Astrocyte (in vitro differentiated cells and primary cell): ENCODE measurements around the gene STX5. TPM values are rescaled to one million over a fixed set of nuclear protein-coding genes. Genes with fewer than 3 reads are reported as not detected.
A peak's percentile ranks its signal among the peaks of the same experiment; 100 is the strongest.
"Not testable (repeated sequence)": the region's sequence is repeated elsewhere in the genome, so short reads cannot be mapped to it uniquely, and the experiment has no call there.

Experiments
- DNase-seq: peaks from one replicate; pipeline ENCODE4 v3.0.0-alpha.2; 2010; ENCODE audit warnings: low read depth
- FAIRE-seq: peaks from 2 replicates; lab custom pipeline; 2011; peaks lifted over from hg19 to GRCh38; lab: Jason Lieb, UNC
- H2AFZ ChIP-seq: 2 replicates; pipeline ENCODE4 v1.6.0; 2012; ENCODE audit warnings: low read depth, low read length, inconsistent platforms
- H3K27ac ChIP-seq: 2 replicates; pipeline ENCODE4 v1.5.1; 2011; ENCODE audit warnings: low read depth, low read length, inconsistent platforms
- H3K27me3 ChIP-seq: 2 replicates; pipeline ENCODE4 v1.6.0; 2011; ENCODE audit warnings: low read length, inconsistent platforms; ENCODE audit not compliant: insufficient read depth
- H3K36me3 ChIP-seq: 2 replicates; pipeline ENCODE4 v1.5.1; 2011; ENCODE audit warnings: low read length, inconsistent platforms; ENCODE audit not compliant: insufficient read depth
- H3K4me1 ChIP-seq: 2 replicates; pipeline ENCODE4 v1.5.1; 2011; ENCODE audit warnings: low read length, inconsistent platforms; ENCODE audit not compliant: insufficient read depth
- H3K4me2 ChIP-seq: 2 replicates; pipeline ENCODE4 v1.6.0; 2012; ENCODE audit warnings: low read length, inconsistent platforms
- H3K4me3 ChIP-seq: 2 replicates; pipeline ENCODE4 v1.5.1; 2011; ENCODE audit warnings: low read depth, mild to moderate bottlenecking, low read length, inconsistent platforms; ENCODE audit not compliant: insufficient read depth
- H3K79me2 ChIP-seq: 2 replicates; pipeline ENCODE4 v1.6.0; 2012; ENCODE audit warnings: mild to moderate bottlenecking, low read length, inconsistent platforms; ENCODE audit not compliant: insufficient read depth
- H3K9ac ChIP-seq: 2 replicates; pipeline ENCODE4 v1.6.0; 2012; ENCODE audit warnings: mild to moderate bottlenecking, low read length, inconsistent platforms
- H3K9me3 ChIP-seq: 2 replicates; pipeline ENCODE4 v1.5.1; 2012; ENCODE audit warnings: low read depth, mild to moderate bottlenecking, low read length, inconsistent platforms; ENCODE audit not compliant: insufficient read depth
- H4K20me1 ChIP-seq: 2 replicates; pipeline ENCODE4 v1.6.0; 2012; ENCODE audit warnings: low read length, inconsistent platforms; ENCODE audit not compliant: insufficient read depth
- H3K27ac Mint-ChIP-seq: one replicate; pipeline ENCODE4 v1.8.0; 2021; ENCODE audit warnings: mild to moderate bottlenecking, mixed read lengths; ENCODE audit not compliant: unreplicated experiment
- H3K27me3 Mint-ChIP-seq: one replicate; pipeline ENCODE4 v1.8.0; 2021; ENCODE audit warnings: low read depth, mixed read lengths; ENCODE audit not compliant: unreplicated experiment
- H3K36me3 Mint-ChIP-seq: one replicate; pipeline ENCODE4 v1.8.0; 2021; ENCODE audit warnings: low read depth, mixed read lengths; ENCODE audit not compliant: unreplicated experiment
- H3K4me1 Mint-ChIP-seq: one replicate; pipeline ENCODE4 v1.8.0; 2021; ENCODE audit warnings: low read depth, mixed read lengths; ENCODE audit not compliant: unreplicated experiment
- H3K4me3 Mint-ChIP-seq: one replicate; pipeline ENCODE4 v1.8.0; 2021; ENCODE audit warnings: mild to moderate bottlenecking, moderate library complexity, mixed read lengths; ENCODE audit not compliant: unreplicated experiment
- H3K9me3 Mint-ChIP-seq: one replicate; pipeline ENCODE4 v1.8.0; 2021; ENCODE audit warnings: mild to moderate bottlenecking, mixed read lengths; ENCODE audit not compliant: unreplicated experiment
- EZH2 ChIP-seq: IDR thresholded peaks from 2 replicates; pipeline ENCODE4 v1.6.1; 2012; ENCODE audit warnings: mild to moderate bottlenecking, low read length, inconsistent platforms; ENCODE audit not compliant: insufficient read depth
- total RNA-seq: library from RNA; stranded (reverse); gene quantifications from 2 replicates; pipeline ENCODE4 v1.2.1, GENCODE V29; 2021
- TF ChIP-seq, protein P1 (sequence below): IDR thresholded peaks from 2 replicates; pipeline ENCODE4 v1.5.1; 2011; ENCODE audit warnings: low read depth, mild to moderate bottlenecking, inconsistent platforms, low read length, moderate library complexity; ENCODE audit not compliant: insufficient read depth

The STX5 gene
- total RNA-seq, 1 donor from 2014 or later: 45.7 TPM

DNA sequence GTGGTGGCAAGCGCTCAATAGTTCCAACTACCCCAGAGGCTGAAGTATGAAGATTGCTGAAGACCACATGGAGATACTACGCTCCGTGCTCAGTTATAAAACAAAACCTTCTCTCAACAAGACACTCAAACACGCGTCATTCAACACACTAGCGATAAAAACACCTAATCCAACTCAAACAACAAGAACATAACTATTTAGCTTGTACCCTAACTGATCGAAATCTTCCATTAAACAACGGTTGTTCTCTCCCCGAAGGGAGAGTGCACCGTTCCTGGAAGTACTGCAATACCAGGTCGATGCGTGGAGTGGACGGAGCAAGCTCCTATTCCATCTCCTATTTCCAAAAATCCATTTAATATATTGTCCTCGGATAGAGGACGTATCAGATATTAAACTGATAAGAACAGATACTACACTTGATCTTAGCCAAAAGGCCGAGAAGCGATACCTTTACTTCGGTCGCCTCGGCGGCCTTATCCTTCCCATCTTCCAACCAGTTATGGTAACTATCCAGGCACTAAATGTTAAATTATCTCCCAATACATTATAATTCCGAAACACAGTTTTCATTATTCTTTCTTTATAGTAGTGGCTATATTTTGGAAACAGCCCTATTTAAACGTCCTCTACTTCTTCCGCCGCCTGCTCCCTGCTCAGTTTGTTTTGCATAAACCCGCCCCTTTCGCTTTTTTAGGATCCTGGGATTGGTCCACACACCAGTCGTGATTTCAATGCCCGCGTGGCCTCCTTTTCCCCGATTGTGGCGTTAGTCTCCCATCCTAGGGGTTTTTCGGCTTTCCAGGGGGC is 9.7 kb upstream of the STX5 start:
- no peaks in the 10 kb centered on the region for H3K9me3 Mint-ChIP-seq
- no peak overlapping the region for H3K4me3 Mint-ChIP-seq
- peak; percentile 100 for FAIRE-seq
- DNase-seq: peak; percentile 100
- Histone ChIP-seq H2AFZ (peak overlapping the region; percentile 96), H3K79me2 (peaks cover 29% of the 10 kb centered on the region), H3K27me3 (no peaks in the 10 kb centered on the region), H3K36me3 (no peaks in the 10 kb centered on the region), H3K4me2 (peak overlapping the region; percentile 86), H3K9me3 (no peaks in the 10 kb centered on the region), H3K27ac (peak overlapping the region; percentile 99), H4K20me1 (no peaks in the 10 kb centered on the region), H3K4me1 (peaks cover 15% of the 10 kb centered on the region), H3K9ac (peak overlapping the region; percentile 88), H3K4me3 (peak overlapping the region; percentile 53)
- H3K4me1 Mint-ChIP-seq: peaks cover 12% of the 10 kb centered on the region
- TF ChIP-seq EZH2: no peak
- TF ChIP-seq, protein P1, sequence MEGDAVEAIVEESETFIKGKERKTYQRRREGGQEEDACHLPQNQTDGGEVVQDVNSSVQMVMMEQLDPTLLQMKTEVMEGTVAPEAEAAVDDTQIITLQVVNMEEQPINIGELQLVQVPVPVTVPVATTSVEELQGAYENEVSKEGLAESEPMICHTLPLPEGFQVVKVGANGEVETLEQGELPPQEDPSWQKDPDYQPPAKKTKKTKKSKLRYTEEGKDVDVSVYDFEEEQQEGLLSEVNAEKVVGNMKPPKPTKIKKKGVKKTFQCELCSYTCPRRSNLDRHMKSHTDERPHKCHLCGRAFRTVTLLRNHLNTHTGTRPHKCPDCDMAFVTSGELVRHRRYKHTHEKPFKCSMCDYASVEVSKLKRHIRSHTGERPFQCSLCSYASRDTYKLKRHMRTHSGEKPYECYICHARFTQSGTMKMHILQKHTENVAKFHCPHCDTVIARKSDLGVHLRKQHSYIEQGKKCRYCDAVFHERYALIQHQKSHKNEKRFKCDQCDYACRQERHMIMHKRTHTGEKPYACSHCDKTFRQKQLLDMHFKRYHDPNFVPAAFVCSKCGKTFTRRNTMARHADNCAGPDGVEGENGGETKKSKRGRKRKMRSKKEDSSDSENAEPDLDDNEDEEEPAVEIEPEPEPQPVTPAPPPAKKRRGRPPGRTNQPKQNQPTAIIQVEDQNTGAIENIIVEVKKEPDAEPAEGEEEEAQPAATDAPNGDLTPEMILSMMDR: no peak
- peaks cover under 1% of the 10 kb centered on the region for H3K36me3 Mint-ChIP-seq
- H3K27ac Mint-ChIP-seq: no peak overlapping the region
- no peaks in the 10 kb centered on the region for H3K27me3 Mint-ChIP-seq

DNA sequence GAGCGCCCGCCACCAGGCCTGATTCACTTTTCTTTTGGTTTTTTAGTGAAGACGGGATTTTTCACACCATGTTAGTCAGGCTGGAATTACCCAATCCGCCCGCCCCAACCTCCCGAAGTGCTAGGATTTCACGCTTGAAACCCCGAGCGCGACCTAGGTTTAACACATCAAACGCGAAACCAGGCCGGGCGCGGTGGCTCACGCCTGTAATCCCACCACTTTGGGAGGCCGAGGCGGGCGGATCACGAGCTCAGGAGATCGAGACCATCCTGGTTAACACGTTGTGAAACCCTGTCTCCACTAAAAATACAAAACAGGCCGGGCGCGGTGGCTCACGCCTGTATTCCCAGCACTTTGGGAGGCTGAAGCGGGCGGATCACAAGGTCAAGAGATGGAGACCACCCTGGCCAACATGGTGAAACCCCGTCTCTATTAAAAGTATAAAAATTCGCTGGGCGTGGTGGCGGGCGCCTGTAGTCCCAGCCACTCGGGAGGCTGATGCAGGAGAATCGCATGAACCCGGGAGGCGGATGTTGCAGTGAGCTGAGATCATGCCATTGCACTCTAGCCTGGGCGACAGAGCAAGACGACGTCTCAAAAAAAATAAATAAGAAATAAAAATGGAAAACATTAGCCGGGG is 9.0 kb upstream of the STX5 start:
- not testable (repeated sequence) for H4K20me1 ChIP-seq, H3K9me3 ChIP-seq, H3K36me3 Mint-ChIP-seq, H3K9me3 Mint-ChIP-seq, H3K4me3 Mint-ChIP-seq, H3K27me3 ChIP-seq, FAIRE-seq, H3K27ac Mint-ChIP-seq, H3K27me3 Mint-ChIP-seq, H3K36me3 ChIP-seq
- DNase-seq: peak; percentile 60
- Histone ChIP-seq H3K4me3 (peak overlapping the region; percentile 85), H3K4me1 (peaks cover 15% of the 10 kb centered on the region), H3K9ac (peak overlapping the region; percentile 90), H3K27ac (peak overlapping the region; percentile 90), H2AFZ (peak overlapping the region; percentile 13), H3K4me2 (peak overlapping the region; percentile 90), H3K79me2 (peaks cover 36% of the 10 kb centered on the region)
- peaks cover 12% of the 10 kb centered on the region for H3K4me1 Mint-ChIP-seq

DNA sequence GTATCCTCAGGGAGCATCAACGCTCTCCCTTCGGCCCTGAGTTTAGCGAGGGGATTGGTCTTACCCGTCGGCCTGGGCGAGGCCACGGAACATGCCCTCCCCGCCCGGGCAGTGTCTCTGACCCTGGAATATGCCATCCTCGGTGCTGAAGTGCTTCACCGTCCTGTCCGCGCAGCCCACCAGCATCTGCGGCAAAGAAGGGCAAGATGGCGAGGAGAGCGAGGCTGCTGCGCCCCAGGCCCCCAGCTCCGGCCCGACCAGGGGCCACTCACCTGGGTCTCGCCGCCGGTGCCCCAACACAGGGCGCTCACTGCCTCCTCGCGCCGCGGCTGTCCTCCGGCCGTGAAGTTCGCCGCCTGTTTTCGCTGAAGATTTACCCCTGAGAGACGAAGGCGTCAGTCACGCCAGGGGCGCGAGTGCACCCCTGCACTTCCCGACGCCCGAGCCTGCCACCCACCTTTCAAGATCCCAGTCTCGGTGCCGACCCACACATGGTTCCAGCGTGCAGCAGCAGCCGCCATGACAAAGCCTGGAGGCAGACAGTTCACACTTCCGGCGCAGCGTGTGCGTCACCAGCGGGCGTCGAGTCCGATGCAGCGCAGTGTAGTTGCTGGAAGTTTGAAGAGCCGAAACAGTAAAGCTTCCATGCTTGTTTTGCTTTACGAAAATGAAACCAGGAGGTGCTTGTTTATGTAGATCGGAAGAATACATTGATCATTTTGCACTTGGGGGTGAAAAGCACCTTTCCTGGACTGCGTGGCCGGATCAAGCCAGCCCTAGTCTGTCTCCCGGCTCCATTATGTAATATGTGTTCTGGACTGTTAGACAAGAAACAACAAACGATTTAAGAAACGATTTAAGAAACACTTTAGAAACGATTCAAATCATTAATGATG is 7.4 kb upstream of the STX5 start, which contains the start of gene WDR74:
Gene WDR74, minus strand, starts transcription at position 541 of the 896 bp plus-strand sequence. Its CDS starts 20 bp downstream, at position 521.
- peaks cover 15% of the 10 kb centered on the region for H3K4me1 ChIP-seq
- H3K36me3 Mint-ChIP-seq: peaks cover 13% of the 10 kb centered on the region

More for the DNA sequence above, 7.4 kb upstream of the STX5 start, which contains the start of gene WDR74:
- peaks cover 16% of the 10 kb centered on the region for H3K36me3 ChIP-seq
- TF ChIP-seq, protein P1: no peak
- TF ChIP-seq EZH2: no peak
- Mint-ChIP-seq H3K27me3 (no peaks in the 10 kb centered on the region), H3K27ac (no peak within 1 kb of the TSS), H3K9me3 (no peaks in the 10 kb centered on the region), H3K4me1 (peaks cover 12% of the 10 kb centered on the region), H3K4me3 (no peak within 1 kb of the TSS)
- H3K4me3 ChIP-seq: peak within 1 kb of the TSS; percentile 85
- peak within 1 kb of the TSS; percentile 90 for H3K9ac ChIP-seq
- peak within 1 kb of the TSS; percentile 90 for H3K4me2 ChIP-seq
- no peaks in the 10 kb centered on the region for H3K27me3 ChIP-seq
- H3K9me3 ChIP-seq: no peaks in the 10 kb centered on the region
- peak; percentile 86 for DNase-seq
- peaks cover 50% of the 10 kb centered on the region for H3K79me2 ChIP-seq
- peaks cover 19% of the 10 kb centered on the region for H4K20me1 ChIP-seq
- FAIRE-seq: no peak
- H2AFZ ChIP-seq: peak within 1 kb of the TSS; percentile 72
- peak within 1 kb of the TSS; percentile 90 for H3K27ac ChIP-seq
